ENCODE results near the gene CLTB.
A peak's percentile ranks its signal among the peaks of the same experiment; 100 is the strongest.

CLTB gene

GRCh38 chr5:176426876-176427275 lies 10.5 kb upstream of the CLTB start:
- no peak for TF ChIP-seq CTCF (IDR thresholded peaks at IDR 0.05)
- DNase-seq, result no peak
- intact Hi-C loops (cut with DNase I; ENCODE audit: low total_unique reads), result no loop called here
- no peaks in the 10 kb centered on the region for H3K9me3 ChIP-seq
- H3K27me3 ChIP-seq, result no peaks in the 10 kb centered on the region
- H3K36me3 ChIP-seq, result no peaks in the 10 kb centered on the region
- H3K4me1 ChIP-seq, result peaks cover 0 to 26% (median 11%) of the 10 kb centered on the region in 4 donors
- no peak overlapping the region for H3K4me3 ChIP-seq
- no peak overlapping the region for H3K27ac ChIP-seq

GRCh38 chr5:176425791-176426190 lies 9.5 kb upstream of the CLTB start:
- Histone ChIP-seq H3K27ac (peak overlapping the region in 1 of 2 donors; percentile 63), H3K27me3 (no peaks in the 10 kb centered on the region), H3K36me3 (no peaks in the 10 kb centered on the region), H3K9me3 (no peaks in the 10 kb centered on the region), H3K4me1 (peaks cover 0 to 26% (median 11%) of the 10 kb centered on the region in 4 donors), H3K4me3 (no peak overlapping the region)
- TF ChIP-seq CTCF (IDR thresholded peaks at IDR 0.05), result no peak
- no peak for DNase-seq
- intact Hi-C loops (cut with DNase I; ENCODE audit: low total_unique reads), result no loop called here

GRCh38 chr5:176425138-176425537 lies 8.8 kb upstream of the CLTB start:
- H3K27ac ChIP-seq, result peak overlapping the region; percentile 7 to 63
- H3K27me3 ChIP-seq, result no peaks in the 10 kb centered on the region
- H3K36me3 ChIP-seq, result no peaks in the 10 kb centered on the region
- intact Hi-C loops (cut with DNase I; ENCODE audit: low total_unique reads), result no loop called here
- H3K4me3 ChIP-seq, result no peak overlapping the region
- no peaks in the 10 kb centered on the region for H3K9me3 ChIP-seq
- TF ChIP-seq CTCF (IDR thresholded peaks at IDR 0.05), result no peak
- H3K4me1 ChIP-seq, result peaks cover 0 to 26% (median 11%) of the 10 kb centered on the region in 4 donors
- no peak for DNase-seq

- Histone ChIP-seq H3K4me1 (peaks cover 0 to 26% (median 11%) of the 10 kb centered on the region in 4 donors), H3K36me3 (no peaks in the 10 kb centered on the region), H3K27me3 (no peaks in the 10 kb centered on the region), H3K9me3 (no peaks in the 10 kb centered on the region), H3K4me3 (no peak overlapping the region), H3K27ac (peak overlapping the region in 1 of 2 donors; percentile 60)
- no peak for DNase-seq
- intact Hi-C loops (cut with DNase I; ENCODE audit: low total_unique reads), result no loop called here
- TF ChIP-seq CTCF (IDR thresholded peaks at IDR 0.05), result no peak
Measured at GRCh38 chr5:176424181-176424580, 7.8 kb upstream of the CLTB start.

GRCh38 chr5:176420972-176421544 lies 4.7 kb upstream of the CLTB start:
- Histone ChIP-seq H3K27me3 (no peaks in the 10 kb centered on the region), H3K4me3 (no peak overlapping the region), H3K36me3 (no peaks in the 10 kb centered on the region), H3K27ac (no peak overlapping the region), H3K4me1 (peaks cover 0 to 34% (median 20%) of the 10 kb centered on the region in 4 donors), H3K9me3 (no peaks in the 10 kb centered on the region)
- DNase-seq, result no peak
- intact Hi-C loops (cut with DNase I; ENCODE audit: low total_unique reads), result no loop called here
- no peak for TF ChIP-seq CTCF (IDR thresholded peaks at IDR 0.05)

GRCh38 chr5:176420086-176420485 lies 3.7 kb upstream of the CLTB start:
- Histone ChIP-seq H3K27ac (no peak overlapping the region), H3K4me3 (no peak overlapping the region), H3K4me1 (peaks cover under 1 to 32% (median 22%) of the 10 kb centered on the region in 4 donors), H3K36me3 (no peaks in the 10 kb centered on the region), H3K9me3 (no peaks in the 10 kb centered on the region), H3K27me3 (no peaks in the 10 kb centered on the region)
- TF ChIP-seq CTCF (IDR thresholded peaks at IDR 0.05), result no peak
- intact Hi-C loops (cut with DNase I; ENCODE audit: low total_unique reads), result no loop called here
- DNase-seq, result no peak

Measured in tibial artery (tissue), 4 donors.